NCI-H774 (cell line): ENCODE data around the gene LEPROT.

Source experiments
- DNase-seq: peaks from one replicate; lab custom pipeline; 2025; lab: John Stamatoyannopoulos, UW

Gene LEPROT

DNA sequence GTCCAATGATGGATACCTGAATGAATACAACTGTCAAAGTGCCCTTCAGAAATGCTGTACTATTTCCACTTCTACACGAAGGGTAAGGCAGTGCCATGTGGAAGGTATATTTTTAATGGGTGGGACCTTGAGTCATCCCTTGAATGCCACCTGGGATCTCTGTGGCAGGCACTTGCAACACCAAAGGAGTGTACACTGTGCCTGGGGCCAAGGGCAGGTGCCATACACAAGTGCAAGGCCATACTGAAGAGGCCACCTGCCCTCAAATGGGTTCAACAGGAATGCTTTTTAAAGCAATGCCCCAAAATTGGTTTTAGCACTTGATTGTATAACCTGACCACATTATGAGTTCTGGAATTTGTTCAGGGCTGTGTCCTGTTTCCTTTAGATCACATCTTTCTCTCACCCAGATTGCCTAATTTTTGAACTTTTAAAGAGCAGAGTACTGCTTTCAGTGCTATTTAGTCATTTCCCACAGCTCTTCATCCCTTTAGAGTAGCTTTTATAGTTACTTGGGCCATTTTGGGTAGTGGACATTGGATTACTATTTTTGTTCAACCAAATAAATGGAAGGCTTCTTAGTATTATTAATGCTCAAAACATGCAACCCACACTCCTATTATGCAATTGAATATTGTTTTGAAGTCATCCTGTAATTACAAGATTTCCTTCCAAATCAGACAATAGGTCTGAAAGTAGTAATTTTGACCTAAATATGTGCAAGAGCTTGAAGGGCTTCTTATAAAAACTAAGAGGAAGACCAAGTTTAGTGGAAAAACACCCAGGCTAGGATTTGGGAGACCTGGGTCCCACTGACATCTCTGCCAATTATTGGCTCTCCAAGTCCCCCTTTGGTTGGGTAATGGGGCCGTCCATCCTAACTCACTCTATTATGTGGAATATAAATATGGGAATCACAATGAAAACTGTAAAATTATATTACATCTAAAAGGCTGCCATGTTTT, 57.2 kb downstream of the LEPROT start:
- DNase-seq = no peak

DNA sequence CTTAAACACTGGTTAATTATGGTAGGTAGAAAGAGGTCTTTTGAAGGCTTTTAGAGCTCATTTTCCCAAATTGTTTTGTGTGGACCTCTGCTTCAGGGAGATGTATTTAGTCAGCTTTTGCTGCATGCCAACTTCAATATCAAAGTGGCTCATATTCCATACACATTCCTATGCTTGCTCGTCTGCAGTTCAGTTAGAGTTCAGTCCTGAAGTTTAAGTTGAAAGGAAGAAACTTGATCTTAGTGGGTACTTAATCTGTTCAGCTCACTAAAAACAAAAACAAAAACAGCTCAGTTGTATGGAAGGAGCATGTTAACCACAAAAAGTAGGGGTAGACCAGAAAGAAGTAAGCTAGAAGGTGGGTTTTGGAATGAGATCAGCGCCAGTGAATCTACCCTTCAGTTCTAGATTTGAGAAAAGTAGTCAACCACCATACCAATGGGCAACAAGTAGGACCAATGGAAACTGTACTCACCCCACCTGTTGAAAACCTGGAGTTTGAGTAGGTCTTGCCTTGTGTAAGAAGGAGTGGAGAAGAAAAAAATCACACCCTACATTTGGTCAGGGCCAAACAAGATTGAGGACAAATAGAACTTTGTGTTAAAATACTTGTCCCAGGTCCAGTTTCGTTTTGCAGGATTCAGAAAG, 58.0 kb downstream of the LEPROT start:
- DNase-seq = no peak

DNA sequence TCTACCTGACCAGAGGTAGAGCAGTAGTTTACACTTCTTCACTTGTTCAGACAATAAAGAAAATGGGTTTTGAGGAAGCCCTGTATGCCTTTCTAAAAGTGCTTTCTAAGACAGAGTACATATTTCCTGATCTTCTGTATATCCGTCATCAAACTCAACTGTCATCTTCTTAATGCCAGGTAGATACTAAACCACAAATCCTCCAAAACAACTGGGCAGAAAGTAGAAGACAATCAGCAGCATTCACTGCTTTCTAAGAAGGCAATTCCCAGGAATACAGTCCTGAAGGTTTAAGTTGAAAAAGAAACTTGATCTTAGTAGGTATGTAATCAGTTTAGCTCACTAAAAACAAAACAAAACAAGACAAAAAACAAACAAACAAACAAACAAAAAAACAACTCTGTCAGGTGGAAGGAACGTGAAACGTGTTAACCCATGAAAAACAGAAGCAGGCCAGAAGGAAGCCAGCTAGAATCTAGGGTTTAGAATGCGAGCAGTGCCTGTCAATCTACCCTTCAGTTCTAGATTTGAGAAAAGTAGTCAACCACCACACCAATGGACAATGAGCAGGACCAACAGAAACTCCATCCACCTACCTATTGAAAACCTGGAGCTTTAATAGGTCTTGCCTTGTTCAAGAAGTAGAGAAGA, 59.2 kb downstream of the LEPROT start:
- no peak for DNase-seq

DNA sequence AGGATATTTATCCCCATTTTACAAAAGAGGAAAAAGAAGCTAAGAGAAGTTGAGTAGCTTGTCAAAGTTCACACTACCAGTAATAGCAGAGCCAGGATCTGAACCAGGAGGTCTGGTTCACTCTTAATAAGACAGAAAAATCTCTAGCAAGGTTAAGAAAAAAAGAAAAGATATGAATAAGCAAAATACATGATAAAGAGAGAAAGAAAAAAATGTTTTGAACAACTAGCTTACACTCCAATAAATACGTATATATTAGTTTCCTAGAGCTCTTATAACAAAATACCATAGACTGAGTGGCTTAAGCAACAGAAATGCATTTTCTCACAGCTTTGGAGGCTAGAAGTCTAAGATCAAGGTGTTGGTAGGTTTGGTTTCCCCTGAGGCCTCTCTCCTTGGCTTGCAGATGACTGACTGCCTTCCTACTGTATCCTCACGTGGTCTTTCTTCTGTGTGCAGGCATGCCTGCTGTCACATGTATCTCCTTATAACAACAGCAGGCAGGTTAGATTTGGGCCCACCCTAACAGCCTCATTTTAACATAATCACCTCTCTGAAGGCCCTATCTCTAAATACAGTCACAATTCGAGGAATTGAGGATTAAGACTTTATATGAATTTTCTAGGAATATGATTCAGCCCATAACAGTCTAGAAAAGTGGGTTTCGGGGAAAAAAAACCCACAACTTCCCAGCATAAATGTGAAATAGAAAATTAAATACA, 60.4 kb downstream of the LEPROT start:
- no peak for DNase-seq

DNA sequence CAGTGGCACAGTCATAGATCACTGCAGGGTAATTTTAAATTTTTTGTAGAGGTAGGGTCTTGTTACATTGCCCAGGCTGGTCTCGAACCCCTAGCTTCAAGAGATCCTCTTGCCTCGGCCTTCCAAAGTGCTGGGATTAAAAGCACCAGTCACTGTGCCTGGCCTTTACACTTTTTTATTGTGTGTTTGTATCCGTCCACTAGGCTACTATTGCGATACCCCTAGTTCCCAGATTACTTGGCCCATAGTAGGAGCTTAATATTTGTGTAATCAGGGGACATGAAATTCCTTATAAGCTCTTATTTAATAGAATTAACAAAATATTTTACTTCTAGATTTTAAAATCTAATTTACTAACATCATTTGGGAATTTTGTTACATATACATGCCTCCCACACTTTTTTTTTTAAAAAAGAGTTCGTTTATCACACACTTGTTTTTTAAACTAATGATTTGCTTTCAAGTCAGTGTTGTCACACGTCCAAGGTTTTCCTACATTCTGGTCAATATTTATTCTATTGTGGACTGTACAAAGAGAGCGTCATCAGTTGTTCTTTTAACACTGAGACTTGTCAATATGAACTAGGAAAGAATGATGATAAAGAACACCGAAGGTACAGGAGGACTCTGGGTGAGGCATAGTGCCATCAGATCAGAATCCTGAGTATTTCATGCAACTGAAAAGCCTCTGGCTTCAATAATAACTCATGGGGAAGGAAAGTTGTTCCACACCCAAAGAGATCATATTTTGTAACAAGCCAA, 63.7 kb downstream of the LEPROT start:
- DNase-seq = no peak
